ENCODE results near the gene LRRC74A. TPM values are rescaled to one million over a fixed set of nuclear protein-coding genes. Genes with fewer than 3 reads are reported as not detected.

The LRRC74A gene
- total and polyA plus RNA-seq, 9 of the 15 experiments (the other 6 are each of a cell fraction or from before 2014, with no cell fraction given) = not detected

DNA sequence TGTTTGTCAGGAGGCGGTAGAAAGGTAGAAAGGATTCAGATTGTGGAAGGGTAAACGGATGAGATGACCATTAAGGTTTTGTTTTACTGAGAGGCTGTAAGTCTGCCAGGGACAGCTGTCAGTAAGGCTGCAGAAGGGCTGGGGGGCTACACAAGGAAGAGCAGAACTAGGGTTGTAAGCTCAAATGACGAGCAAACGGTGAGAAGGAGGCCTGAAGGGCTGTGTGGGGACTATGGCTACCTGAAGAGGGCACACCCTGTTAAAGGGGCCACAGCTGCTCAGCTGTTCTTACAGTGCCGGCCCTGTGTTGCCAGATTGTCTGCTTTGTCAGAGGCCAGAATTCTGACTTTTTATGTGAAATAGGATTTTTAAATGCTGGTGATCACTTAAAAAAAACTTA lies 45.8 kb upstream of the LRRC74A start (continued):
- TF ChIP-seq, protein P1, sequence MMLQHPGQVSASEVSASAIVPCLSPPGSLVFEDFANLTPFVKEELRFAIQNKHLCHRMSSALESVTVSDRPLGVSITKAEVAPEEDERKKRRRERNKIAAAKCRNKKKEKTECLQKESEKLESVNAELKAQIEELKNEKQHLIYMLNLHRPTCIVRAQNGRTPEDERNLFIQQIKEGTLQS (IDR thresholded peaks at IDR 0.05) = no peak
- TF ChIP-seq, protein P1 (CRISPR knock-in tag; conservative IDR thresholded peaks at IDR 0.05) = no peak
- TF ChIP-seq RERE (CRISPR knock-in tag; IDR thresholded peaks at IDR 0.05; ENCODE audit: borderline replicate concordance) = no peak
- no peak for TF ChIP-seq CGGBP1 (CRISPR knock-in tag; IDR thresholded peaks at IDR 0.05)
- TF ChIP-seq EGR1 (conservative IDR thresholded peaks at IDR 0.05) = no peak
- no peak for TF ChIP-seq SIN3B (IDR thresholded peaks at IDR 0.05; ENCODE audit: low read depth)

All from K562 (cell line).